HG02884 (cell line): Measurements from ENCODE around the gene SLC2A14.
"Not testable (repeated sequence)": the region's sequence is repeated elsewhere in the genome, so short reads cannot be mapped to it uniquely, and the experiment has no call there.

ENCODE experiments used
- ATAC-seq: cut with Tn5 transposase; IDR thresholded peaks from one replicate; pipeline ENCODE4 v1.9.1; 2021; ENCODE audit warnings: mild to moderate bottlenecking, moderate library complexity; ENCODE audit not compliant: unreplicated experiment

Gene SLC2A14

DNA sequence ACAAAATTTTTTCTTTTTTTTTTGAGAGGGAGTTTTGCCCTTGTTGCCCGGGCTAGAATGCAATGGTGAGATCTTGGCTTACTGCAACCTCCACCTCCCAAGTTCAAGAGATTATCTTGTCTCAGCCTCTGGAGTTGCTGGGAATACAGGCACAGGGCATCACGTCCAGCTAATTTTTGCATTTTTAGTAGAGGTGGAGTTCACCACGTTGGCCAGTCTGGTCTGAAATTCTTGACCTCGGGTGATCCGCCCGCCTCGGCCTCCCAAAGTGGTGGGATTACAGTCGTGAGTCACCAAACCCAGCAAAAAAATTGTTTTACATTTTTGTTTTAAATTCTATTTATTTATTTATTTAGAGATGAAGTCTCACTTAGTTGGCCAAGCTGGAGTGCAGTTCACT is 4.7 kb upstream of the SLC2A14 start:
- no peak for ATAC-seq

DNA sequence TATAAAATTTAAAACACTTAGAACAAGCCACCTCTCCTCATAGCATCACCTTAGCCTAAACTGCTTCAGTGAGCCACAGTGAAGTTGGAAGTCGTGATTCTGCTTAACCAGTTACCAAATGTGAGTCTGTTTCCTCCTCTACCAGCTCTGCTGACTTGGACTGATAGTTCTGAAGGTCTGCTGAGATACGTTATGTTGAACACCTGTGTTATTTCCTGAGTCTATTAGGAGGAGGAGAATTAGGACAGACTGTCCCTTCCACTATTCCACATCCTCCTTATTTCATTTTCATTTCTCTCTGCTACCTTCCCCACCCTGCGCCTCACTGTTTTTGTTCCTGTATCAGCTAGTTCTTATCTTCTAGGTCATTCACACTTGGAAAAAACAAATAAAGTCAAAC is 2.4 kb downstream of the SLC2A14 start:
- ATAC-seq, result no peak

DNA sequence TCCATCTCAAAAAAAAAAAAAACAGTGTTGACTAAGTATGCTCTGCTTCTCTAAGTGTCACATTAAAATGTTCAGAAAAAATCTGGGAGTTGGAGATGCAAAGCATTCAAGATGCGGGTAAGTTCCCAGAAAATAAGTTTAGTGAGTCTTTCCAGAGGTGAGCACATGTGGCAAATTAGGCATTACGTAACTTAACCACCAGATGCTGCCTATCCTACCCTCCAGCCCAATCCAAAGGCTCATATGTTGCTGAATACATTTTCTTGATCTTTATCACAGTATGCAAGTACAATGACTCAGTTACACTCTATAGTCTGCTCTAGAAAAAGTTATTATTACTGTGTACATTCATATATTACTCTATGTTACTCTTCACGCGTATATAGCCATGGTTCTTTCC is 3.6 kb downstream of the SLC2A14 start:
- no peak for ATAC-seq

DNA sequence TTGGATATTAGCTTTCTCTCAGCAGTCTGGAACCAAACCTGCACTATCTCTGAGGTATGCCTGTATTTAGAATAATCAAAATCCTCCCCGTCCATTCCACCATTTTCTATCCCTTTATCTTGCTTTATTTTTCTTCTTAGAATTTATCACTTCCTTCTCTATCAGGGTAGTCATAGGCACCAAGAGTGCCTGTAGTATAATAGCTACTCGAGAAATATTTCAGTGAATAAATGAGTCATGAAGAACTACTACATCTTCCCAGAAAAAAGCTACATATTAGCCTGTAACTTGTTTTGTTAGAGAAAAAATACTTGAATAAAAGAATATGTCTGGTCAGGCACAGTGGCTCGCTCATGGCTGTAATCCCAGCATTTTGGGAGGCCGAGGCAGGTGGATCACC is 4.3 kb downstream of the SLC2A14 start:
- no peak for ATAC-seq

DNA sequence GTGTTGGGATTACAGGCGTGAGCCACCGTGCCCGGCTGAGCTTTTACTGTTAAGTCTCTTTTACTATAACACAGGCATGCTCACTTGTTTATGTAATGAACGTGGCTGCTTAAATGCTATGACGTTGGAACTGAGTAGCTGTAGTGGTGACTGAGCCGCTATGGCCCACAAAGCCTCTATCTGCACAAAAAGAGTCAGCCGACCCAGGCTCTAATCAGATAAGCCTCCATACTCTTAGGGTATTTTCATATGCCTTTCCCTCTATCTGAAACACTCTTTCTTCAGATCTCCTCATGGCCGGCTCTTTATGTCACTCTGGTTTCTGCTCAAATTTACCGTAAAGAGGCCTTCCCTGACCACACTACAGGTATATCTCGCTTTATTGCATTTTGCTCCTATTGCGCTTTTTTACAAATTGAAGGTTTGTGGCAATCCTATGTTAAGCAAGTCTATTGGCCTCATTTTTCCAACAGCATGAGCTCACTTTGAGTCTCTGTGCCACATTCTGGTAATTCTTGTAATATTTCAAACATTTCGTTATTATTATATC is 8.0 kb downstream of the SLC2A14 start:
- ATAC-seq, result no peak

DNA sequence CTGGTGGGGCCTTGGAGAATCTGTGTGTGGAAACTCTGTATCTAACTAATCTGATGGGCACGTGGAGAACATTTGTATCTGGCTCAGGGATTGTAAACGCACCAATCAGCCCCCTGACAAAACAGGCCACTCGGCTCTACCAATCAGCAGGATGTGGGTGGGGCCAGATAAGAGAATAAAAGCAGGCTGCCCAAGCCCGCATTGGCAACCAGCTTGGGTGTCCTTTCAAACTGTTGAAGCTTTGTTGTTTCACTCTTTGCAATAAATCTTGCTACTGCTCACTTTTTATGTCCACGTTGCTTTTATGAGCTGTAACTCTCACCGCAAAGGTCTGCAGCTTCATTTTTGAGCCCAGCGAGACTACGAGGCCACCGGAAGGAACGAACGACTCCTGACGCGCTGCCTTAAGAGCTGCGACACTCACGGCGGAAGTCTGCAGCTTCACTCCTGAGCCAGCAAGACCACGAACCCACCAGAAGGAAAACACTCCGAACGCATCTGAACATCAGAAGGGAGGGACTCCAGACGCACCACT is 9.8 kb downstream of the SLC2A14 start:
- not testable (repeated sequence) for ATAC-seq

DNA sequence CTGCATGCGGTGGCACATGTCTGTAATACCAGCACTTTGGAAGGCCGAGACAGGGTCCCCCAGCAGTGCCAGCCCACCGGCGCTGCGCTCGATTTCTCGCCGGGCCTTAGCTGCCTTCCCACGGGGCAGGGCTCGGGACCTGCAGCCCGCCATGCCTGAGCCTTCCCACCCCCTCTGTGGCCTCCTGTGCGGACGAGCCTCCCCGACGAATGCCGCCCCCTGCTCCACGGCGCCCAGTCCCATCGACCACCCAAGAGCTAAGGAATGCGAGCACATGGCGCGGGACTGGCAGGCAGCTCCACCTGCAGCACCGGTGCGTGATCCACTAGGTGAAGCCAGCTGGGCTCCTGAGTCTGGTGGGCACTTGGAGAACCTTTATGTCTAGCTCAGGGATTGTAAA is 10.4 kb downstream of the SLC2A14 start:
- not testable (repeated sequence) for ATAC-seq

DNA sequence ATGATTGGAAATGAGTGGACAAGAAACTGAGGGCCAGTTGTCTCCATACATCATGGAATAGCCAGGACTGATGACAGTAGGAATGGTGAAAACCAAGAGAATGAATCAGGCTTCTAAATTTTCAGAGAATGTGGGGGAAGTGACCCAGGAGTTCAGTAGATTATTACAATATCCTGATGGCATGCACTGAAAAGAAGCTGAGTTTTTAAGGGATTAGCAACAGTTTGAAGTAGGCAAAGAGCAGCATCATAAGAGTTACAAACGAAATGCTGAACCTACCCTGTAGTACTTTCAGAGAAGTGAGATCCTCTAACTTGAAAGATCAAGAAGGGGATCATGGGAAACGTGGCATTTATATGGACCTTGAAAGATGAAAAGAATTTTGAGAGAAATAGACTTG is 13.2 kb downstream of the SLC2A14 start:
- ATAC-seq, result no peak

DNA sequence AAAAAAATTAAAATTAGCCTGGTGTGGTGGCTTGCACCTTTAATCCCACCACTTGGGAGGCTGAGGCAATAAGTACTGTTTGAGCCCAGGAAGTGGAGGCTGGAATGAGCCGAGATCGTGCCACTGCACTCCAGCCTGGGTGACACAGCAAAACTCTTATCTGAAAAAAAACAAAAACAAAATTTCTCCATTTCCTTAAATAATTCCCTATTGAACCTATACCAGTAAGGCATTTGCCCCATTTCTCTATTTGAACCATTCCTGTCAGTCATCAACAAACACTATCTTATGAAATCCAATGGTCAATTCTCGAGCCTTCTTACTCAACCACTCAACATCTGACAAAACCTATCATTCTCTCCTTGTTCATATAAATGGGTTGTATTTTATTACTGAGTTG is 14.7 kb downstream of the SLC2A14 start:
- ATAC-seq, result no peak

DNA sequence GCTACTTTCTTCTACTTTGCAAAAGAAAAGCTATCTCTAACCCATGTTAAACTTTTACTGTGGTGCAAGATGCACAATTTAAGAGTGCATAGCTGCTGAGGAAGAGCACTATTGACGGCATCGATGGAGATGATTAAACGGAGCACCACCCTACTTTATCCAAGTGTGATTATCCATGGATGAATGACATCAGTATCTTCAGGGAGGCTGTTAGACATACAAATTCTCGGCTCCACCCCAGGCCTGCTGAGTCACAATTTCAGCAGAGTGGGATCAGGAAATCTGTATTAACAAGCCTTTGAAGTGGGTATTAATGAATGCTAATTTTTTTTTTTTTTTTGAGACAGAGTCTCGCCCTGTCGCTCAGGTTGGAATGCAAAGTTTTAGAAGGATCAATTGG is 16.2 kb downstream of the SLC2A14 start:
- no peak for ATAC-seq

DNA sequence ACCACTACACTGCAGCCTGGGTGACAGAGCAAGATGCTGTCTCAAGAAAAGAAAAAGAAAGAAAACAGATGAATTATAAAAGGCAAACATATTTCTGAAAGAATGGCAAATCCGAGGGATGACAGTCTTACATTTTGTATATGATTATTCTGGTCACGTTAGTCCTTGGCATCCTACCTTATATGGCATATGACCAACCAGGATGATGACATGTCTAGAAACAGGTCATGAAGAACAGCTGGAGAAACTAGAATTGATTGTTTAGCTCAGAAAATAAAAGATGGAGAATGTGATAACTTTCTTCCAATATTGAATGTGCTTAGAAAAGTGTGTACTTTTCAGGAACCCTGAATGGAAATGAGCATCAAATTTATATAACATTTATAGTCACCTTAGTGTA is 19.2 kb downstream of the SLC2A14 start:
- no peak for ATAC-seq

DNA sequence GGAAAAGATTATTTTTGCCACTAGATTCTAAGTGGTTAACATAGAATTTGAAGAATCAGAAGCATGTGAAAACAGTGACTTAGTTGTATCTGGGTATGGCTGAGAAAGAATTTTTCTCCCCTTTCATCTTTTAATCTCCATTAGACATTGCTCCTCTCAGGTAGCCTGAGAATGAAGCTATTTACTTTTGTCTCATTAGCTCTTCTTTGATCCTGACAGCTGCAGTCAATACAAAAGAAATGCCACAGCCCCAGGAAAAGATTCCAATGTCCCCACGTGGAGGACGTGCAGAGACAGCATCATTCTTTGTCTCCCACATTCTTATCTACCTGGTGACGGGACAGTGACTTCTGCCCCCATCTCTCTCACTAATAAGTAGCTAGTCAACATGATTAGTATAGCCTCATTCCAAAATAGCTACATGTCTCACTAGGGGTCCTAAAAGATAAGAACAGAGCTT is 21.1 kb downstream of the SLC2A14 start:
- ATAC-seq, result not testable (repeated sequence)

DNA sequence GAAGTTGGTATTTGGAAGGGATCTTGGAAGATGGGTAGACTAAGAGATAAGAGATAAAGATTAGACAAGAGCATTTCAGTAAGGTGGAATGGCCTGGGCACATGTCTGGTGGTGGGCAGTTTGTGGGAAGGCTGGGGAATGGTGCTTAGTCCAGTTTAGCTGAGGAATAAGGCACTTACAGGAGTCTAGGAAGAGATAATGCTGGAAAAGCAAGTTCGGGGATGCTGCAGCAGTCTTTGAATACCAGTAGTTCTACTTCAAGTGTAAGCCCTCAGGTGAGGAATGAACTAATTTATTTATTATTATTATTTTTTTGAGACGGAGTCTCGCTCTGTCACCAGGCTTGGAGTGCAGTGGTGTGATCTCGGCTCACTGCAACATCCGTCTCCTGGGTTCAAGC is 22.6 kb downstream of the SLC2A14 start:
- not testable (repeated sequence) for ATAC-seq

DNA sequence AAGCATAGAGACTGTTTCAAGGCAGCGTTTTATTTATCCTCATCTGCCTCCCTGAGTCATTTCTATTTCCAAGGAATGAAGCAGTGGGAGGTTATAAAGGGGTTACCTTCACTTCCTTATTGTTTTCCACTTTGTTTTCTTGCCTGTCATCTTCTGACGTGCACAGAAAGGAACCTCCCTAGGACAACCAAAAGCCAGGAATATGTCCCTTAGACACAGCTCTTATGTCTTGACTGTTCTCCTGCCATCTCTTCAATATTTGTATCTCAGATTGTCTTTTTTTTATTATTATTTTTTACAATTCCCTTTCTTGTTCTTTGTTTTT is 24.7 kb downstream of the SLC2A14 start:
- ATAC-seq, result not testable (repeated sequence)

DNA sequence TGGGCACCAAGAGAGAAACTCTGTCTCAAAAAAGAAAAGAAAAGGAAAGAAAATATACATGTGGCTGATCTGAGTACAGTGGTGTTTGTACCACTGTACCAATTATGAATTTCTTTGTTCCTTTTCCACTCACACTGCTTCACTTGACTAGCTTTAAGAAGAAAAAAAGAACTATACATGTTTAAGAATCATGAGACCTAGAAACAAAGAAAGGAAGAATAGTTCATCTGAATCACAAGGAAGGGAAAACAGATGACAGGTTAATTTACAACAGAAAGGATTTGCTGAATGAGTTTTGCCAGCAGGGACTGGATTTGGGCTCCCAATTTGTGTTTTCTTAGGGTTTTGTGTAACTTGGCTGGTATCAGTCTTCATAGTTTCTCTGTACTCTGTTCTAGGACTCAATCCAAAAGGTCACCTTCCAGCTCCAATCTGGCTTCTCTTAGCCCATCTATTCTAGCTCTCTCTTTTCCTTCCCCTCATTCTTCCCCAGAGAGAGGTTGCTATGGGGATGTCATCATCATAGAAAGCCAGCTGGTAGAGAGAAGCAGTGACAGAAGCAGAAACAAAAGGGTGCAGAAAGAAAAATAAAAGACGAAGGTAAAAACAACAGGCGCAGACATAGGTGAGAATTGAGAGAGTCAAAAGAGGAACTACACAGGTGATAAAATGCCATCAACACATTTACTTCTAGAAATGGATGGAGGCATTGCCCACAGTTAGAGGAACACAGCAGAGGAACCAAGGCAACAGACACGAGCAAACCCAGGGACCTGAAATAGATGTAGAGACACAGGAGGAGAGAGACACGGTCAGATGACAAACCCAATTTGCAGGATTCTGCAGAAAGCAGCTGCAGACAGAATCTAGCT is 25.3 kb downstream of the SLC2A14 start:
- ATAC-seq, result not testable (repeated sequence)

DNA sequence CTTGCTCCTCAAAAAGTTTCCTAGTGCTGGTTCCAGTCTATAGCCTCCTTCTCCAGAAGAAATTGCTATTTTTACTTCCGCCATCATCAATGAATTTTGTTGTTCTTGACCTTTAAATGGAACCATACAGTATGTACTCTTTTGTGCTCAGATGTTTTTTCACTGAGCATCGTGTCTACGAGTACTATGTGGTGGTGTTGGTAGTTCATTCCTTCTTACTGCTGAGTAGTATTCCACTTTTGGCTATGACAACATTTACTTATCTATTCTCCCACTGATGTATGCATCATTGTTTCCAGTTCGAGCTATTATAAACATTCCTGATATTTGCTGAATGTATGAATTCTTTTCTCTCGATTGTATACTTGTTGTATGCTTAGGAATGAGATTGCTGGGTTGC is 28.6 kb downstream of the SLC2A14 start:
- ATAC-seq, result no peak

DNA sequence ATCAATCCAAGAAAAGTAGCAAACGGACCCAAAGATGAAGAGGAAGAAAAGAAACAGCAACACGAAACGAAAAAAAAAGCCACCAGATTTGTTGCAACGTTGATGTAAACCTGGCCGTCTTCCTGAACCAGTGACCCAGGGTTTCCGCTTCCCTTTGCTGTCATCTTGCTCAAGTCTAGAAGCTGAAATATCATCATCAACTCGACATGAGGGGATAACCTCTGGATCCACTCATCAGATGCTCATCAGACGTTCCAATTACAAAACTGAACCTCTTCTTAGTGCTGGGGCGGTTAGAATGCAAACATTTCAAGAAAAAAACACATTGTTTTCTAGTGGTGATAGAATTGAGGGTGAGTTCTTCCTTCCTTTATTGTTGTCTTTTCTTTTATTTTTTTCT is 29.1 kb downstream of the SLC2A14 start:
- ATAC-seq, result not testable (repeated sequence)

DNA sequence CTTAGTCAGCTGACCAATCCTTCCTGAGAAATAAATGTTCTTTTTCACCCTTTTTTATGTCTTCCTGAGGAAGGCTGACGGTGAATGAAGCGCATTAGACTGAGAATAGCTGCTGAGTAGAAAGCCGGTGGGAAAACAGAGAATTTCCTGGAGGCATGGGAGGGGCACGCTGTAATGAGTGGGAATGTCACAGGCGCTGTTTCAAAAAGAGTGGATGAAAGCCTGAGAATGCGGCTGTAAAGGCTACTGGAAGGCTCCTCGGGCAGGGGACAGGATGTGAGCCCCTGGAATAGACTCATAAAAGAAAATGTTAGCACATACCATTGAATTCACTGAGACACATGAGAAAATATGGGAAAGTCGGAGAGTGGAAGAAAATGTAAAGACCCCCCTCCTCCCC is 29.6 kb downstream of the SLC2A14 start:
- ATAC-seq, result not testable (repeated sequence)

DNA sequence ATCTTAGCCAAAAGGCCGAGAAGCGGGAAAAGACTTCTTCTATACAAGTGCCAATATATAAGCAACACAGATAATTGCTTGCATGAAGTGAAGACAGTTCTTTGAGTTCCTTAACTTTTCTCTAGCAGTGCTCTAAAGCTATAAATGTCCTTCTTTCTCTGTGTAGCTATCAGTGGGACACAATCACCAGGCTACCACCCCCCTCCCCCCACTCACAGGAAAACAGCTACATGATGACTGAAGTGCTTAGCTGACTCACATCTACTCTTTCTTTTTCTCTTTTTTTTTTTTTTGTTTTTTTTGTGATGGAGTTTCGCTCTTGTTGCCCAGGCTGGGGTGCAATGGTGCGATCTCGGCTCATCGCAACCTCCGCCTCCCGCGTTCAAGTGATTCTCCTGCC is 30.3 kb downstream of the SLC2A14 start:
- not testable (repeated sequence) for ATAC-seq

DNA sequence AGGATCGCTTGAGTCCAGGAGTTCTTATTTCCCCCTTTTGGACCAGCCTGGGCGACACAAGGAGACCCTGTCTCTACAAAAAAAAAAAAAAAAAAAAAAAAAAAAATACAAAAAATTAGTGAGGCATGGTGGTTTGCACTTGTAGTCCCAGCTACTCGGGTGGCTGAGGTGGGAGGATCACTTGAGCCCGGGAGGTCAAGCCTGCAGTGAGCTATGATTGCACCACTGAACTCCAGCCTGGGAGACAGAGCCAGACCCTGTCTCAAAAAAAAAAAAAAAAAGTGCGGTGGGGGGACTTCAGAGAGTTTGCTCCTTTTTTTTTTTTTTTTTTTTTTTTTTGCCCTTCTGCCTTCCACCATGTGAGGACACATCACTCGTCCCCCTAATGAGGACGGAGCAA is 32.9 kb downstream of the SLC2A14 start:
- not testable (repeated sequence) for ATAC-seq

DNA sequence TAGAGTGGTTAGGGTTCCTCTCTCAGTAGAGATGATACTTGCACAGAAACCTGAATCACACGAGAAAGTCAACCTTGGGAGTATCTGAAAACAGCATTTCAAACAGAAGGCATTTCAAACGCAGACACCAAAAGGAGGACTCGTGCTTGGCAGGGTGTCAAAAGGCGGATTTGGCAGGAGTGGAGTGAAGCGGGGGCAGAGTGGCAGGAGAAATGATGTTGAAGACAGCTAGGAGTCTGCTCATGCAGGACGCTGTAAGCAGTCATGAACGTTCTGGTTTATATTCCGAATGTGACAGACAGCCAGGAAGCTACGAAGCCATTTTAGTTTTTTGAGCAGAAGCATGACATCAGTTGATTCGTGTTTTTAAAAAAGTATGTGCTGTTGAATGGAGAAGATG is 33.5 kb downstream of the SLC2A14 start:
- ATAC-seq, result not testable (repeated sequence)

DNA sequence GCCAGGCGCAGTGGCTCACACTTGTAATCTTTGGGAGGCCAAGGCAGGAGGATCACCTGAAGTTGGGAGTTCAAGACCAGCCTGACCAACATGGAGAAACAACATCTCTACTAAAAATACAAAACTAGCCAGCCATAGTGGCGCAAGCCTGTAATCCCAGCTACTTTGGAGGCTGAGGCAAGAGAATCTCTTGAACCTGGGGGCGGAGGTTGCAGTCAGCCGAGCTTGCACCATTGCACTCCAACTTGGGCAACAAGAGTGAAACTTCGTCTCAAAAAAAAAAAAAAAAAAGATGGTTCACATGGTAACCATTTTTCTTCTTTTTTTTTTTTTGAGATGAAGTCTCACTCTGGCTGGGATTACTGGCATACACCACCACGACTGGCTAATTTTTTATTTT is 35.3 kb downstream of the SLC2A14 start:
- no peak for ATAC-seq
